Left kidney (tissue), 2 donors: ENCODE data around the gene RGL2. TPM values are rescaled to one million over a fixed set of nuclear protein-coding genes. Genes with fewer than 3 reads are reported as not detected.

ENCODE experiments used
- DNase-seq: peaks from one replicate; pipeline ENCODE4 v3.0.0-alpha.2; 2013
- polyA plus RNA-seq: library from polyadenylated mRNA; unstranded; fragments of 120-200 nt; gene quantifications from one replicate; pipeline ENCODE4 v1.2.1, GENCODE V29; 2013; ENCODE audit not compliant: insufficient read length

The RGL2 gene
- polyA plus RNA-seq, 1 donor: 119 TPM

DNA sequence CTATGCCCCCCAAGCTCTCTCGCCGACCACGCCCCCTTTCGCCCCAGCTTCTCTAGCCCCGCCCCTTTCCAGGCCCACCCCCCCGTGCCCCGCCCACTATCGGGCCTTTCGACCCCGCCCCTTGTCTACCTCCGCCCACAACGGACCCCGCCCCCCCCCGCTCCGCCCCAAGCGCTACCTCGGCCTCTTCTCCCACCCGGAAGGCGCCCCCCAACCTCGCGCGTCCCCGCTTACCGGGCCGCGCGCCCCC lies 18.6 kb upstream of the RGL2 start:
- DNase-seq: no peak

- DNase-seq: no peak
These were observed 18.1 kb upstream of the RGL2 start for GRCh38 chr6:33316603-33317418.

- no peak for DNase-seq
These were observed 17.3 kb upstream of the RGL2 start for GRCh38 chr6:33315793-33316602.

GRCh38 chr6:33314943-33315792 lies 16.4 kb upstream of the RGL2 start:
- no peak for DNase-seq

DNA sequence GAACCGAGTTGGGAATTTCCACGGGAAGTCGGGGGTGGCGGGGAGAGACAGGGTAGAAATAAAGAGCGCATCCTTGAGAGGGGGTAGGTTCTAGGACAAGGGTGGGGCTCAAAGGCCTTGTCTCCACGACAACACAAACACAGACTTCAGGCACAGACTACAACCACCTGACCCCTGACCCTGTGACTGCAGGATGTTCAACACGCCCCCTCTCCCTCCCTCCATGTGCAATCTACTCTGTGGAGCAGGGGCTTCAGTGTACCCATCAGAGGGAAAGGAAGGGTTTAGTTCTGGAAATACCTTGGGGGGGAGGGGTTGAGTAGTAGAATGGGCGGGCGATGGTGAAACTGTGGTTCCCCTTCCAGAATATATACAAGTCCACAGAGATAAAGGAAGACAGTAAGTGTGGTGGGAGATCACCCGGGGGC lies 15.8 kb upstream of the RGL2 start:
- DNase-seq: peak; percentile 67

GRCh38 chr6:33313709-33314514 lies 15.2 kb upstream of the RGL2 start, which contains the start of gene TAPBP:
TSS of gene TAPBP (minus strand) at chr6:33314078. CDS start at chr6:33314041, 37 bp downstream.
- DNase-seq: peak; percentile 57

DNA sequence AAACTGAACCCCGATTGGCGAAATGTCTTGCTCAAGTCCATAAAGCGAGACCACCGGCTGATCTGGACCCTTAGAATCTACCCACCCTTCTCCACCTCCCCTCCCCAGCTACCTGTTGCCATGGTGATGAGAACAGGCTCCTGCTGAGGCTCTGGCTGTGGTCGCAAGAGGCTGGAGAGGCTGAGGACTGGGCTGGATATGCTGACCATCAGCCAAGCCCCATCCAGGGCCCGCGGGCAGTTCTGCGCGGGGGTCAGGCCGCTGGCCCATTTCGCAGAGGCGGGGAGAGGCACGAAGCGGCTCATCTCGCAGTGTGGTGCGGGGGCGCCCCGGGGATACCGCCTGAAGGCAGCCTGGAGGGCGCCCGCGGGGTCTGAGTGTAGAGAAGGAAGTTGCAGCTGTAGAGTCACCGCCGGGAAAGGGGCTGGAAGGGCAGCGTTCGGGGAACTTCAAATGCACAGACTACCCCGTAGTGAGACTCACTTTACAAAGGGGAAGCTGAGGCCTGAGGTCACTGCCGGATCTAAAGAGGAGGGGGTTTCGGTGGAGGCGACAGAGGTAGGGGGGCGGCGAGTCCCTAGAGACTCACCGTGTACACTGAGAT lies 14.5 kb upstream of the RGL2 start:
- peak; percentile 39 for DNase-seq

- DNase-seq: peak; percentile 51
These were observed 13.8 kb upstream of the RGL2 start for GRCh38 chr6:33312361-33313104.

DNA sequence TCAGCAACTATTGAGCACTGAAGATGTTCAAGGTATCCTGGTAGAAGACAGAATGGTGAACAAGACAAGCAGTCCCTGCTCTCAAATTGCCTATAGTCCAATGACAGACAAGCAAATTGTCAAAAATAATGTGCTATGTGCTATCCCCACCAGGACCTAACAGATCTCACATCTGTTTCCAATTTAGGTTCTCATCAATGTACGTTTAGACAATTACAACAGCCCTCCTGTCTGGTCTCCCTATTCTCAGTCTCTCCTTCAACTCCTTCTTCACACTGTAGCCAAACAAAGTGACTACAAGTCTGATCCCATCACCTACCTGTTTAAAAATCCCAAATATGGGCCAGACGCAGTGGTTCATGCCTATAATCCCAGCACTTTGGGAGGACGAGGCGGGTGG lies 7.6 kb upstream of the RGL2 start:
- DNase-seq: no peak

GRCh38 chr6:33305052-33305451 lies 6.3 kb upstream of the RGL2 start:
- DNase-seq: no peak

GRCh38 chr6:33304216-33304615 lies 5.5 kb upstream of the RGL2 start:
- no peak for DNase-seq

- DNase-seq: no peak
These were observed 3.1 kb upstream of the RGL2 start for GRCh38 chr6:33301877-33302276.

- DNase-seq: peak; percentile 93
These were observed 649 bp upstream of the RGL2 start for GRCh38 chr6:33299237-33299944.

DNA sequence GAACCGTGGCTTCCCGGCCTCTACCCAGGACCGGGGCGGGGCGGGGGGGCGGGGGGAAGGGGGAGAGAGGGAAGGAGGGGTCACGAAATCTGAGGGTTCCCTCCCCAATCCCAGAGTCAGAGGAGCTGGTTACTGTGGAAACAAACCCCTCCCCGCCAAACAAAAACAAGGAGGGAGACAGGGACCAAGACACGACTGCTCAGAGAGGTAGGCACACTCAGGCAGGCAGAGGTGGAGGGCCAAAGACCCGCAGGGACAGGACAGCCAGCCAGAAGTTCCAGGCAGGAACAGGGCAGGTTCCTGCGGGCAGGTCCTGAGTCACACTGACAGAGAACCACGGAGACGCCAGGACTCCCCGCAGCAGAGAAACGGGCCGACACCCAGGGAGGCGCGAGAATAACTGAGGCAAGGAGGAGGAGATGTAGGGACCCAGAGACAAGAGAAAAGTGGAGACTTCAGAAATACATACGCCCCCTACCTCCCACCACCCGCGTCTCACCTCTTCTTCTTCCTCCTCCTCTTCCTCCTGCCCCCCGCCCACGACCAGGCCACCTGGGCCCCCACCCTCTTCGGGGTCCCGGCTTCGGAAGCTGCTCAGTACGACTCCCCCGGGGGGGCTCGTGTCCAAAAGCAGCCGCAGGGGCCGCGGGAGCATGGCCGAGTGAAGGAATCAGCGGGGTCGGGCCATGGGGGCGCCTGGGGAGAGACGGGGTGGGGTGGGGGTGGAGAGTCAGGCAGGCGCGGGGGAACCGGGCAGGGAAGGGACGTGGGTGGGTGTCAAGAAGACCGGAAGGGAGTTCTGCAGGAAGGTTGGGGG lies 578 bp downstream of the RGL2 start:
- peak; percentile 55 for DNase-seq

DNA sequence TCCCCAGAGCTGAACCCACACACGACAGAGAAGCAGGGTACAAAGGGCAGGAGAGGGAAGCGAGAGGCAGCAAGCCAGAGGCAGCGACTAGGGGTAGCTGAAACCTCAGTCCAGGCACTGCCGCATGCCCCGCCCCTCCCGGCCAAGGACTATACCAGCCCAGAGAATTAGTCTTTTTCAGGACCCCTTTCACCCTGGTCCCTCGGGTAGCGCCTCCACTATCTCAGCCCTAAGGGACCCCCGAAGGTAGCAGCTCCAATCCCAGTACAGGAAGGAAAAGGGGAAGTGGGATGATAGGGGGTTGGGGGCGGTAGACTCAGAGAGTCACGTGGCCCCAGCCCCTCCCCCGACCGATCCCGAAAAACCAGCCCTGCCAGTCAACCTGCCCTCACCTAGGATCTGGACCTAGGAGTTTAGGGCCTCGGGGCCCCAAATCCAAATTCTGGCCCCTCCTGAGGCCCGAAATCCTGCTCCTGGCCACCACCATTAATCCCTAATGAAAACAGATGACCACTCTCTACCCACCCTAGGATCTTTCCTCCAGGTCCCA lies 1.3 kb downstream of the RGL2 start:
- DNase-seq: no peak

- no peak for DNase-seq
These were observed 1.8 kb downstream of the RGL2 start for GRCh38 chr6:33296797-33297405.

DNA sequence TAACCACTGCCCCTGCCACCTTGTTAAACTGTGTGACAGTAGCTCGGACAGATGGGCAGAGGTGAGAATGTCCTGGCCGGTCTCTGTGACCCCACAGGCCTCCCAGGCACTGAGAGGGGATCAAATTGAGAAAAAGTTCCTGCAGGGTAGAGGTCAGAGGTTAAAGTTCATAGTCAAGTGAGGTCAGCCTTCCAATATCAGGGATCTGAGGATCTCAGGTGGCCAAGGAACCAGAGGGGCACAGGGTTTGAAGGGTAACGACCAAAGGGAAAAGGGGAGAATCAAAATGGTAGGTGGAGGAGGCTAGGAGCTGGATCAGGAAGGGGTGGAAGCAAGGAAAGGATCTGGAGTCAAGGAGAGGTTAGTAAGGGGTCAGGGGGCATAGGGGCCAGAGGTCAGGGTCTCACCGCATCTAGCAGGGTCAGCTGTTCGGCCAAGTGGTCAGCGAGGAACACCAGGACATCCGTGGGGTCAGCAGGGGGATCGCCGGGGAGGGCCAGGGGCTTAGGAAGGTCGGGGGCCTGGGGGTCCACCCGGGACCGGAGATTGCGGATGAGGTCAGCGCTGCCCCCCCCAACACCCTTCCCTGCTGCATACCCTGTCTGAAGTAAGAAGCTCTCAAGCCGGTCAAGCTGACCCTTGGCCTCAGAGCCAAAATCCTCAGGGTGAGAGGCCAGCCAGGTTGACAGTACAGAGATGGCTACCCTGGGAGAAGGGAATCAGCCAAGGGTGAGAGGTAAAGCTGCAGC lies 2.9 kb downstream of the RGL2 start:
- no peak for DNase-seq
